ENCODE data around the gene PDGFC. TPM values are rescaled to one million over a fixed set of nuclear protein-coding genes. Genes with fewer than 3 reads are reported as not detected.

PDGFC gene
- total and polyA plus RNA-seq, 2 of the 13 experiments (the other 11 are each of a cell fraction or from before 2014, with no cell fraction given): 4.6 to 9.1 TPM

DNA sequence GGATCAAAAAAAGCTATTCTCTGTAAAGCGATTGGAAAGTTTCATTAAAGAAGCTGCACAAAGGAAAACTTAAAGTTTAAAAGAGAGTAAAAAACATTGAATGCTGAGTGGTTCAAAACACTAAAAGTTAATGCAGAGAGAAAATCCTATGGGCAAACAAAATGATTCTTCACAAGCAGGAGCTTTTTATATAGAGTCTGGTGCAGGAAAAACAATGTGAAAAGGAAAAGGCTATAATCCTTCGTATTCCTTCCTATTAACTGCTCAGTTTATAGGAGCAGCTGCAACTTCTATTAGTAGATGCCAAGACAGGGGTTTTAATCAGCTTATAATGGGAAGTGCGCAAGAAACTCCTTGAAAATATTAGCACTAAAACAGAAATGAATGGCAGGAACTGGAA lies 100.7 kb downstream of the PDGFC start:
- intact Hi-C loops (cut with micrococcal nuclease; ENCODE audit: unreplicated experiment) (no loop called here), in situ Hi-C loops (cut with HindIII; ENCODE audit: extremely low pct_ligation_motif_present, low pct_unique_long_range_greater_than_20kb) (no loop called here)
- Histone ChIP-seq H2AFZ (ENCODE audit: low read length) (no peak overlapping the region), H3K9me3 (ENCODE audit: low read length) (no peaks in the 10 kb centered on the region), H3K27ac (ENCODE audit: extremely low read length, insufficient read depth, low read length) (no peak overlapping the region), H4K20me1 (ENCODE audit: insufficient read depth, low read length) (no peaks in the 10 kb centered on the region), H3K4me2 (ENCODE audit: low read depth, low read length) (no peak overlapping the region), H3K36me3 (replicated peaks in 1 of 2; ENCODE audit: control insufficient read depth in 1 of 2, insufficient read depth in 2 of 2, low read length in 2 of 2) (no peaks in the 10 kb centered on the region), H3K27me3 (ENCODE audit: control insufficient read depth in 1 of 2, insufficient read depth in 2 of 2, low read length in 2 of 2) (no peaks in the 10 kb centered on the region), H3K79me2 (ENCODE audit: insufficient read depth, low read length) (no peaks in the 10 kb centered on the region), H3K4me3 (replicated peaks in 1 of 3; ENCODE audit: insufficient read depth in 1 of 3, low read depth in 2 of 3, low read length in 3 of 3) (no peak overlapping the region), H3K9ac (ENCODE audit: insufficient read depth, low read depth, low read length) (no peak overlapping the region), H3K4me1 (ENCODE audit: insufficient read depth, low read length) (no peaks in the 10 kb centered on the region)
- TF ChIP-seq ZFP41 (CRISPR knock-in tag; IDR thresholded peaks at IDR 0.05; ENCODE audit: borderline replicate concordance) (no peak), ZNF768 (CRISPR knock-in tag; IDR thresholded peaks at IDR 0.05) (no peak), SNAPC2 (CRISPR knock-in tag; IDR thresholded peaks at IDR 0.05) (no peak), NKX3-1 (CRISPR knock-in tag; IDR thresholded peaks at IDR 0.05) (no peak), ZNF543 (CRISPR knock-in tag; IDR thresholded peaks at IDR 0.05) (no peak), MATR3 (CRISPR knock-in tag; IDR thresholded peaks at IDR 0.05) (no peak), ZSCAN12 (CRISPR knock-in tag; IDR thresholded peaks at IDR 0.05) (no peak), FOSL1 (CRISPR knock-in tag; IDR thresholded peaks at IDR 0.05; ENCODE audit: borderline replicate concordance) (no peak), CSRNP1 (CRISPR knock-in tag; IDR thresholded peaks at IDR 0.05) (no peak), NFIC (IDR thresholded peaks at IDR 0.05; ENCODE audit: low read length) (no peak), KAT8 (CRISPR knock-in tag; IDR thresholded peaks at IDR 0.05) (no peak), NFKBIZ (CRISPR knock-in tag; IDR thresholded peaks at IDR 0.05) (no peak), FOSL2 (CRISPR knock-in tag; IDR thresholded peaks at IDR 0.05) (no peak), ZNF513 (CRISPR knock-in tag; conservative IDR thresholded peaks at IDR 0.05) (no peak), ZNF639 (CRISPR knock-in tag; conservative IDR thresholded peaks at IDR 0.05) (no peak), HOXA3 (CRISPR knock-in tag; IDR thresholded peaks at IDR 0.05) (no peak)
- no TSS peak for BruUV-seq (replicated peaks)
- POLR2A ChIA-PET: no interaction called here
- WGBS (ENCODE audit: low lambda C conversion rate): 88% methylated on average over 3 of the region's 3 CpGs
- no peak for DNase-seq (ENCODE audit: low spot score)
- no peak for FAIRE-seq
- CTCF ChIA-PET (ENCODE audit: low intra/inter-chr PET ratio, low total read pairs): no interaction called here
- no peak for ATAC-seq

All from HepG2 (cell line).